ENCODE results near the gene HIGD1B. TPM values are rescaled to one million over a fixed set of nuclear protein-coding genes. Genes with fewer than 3 reads are reported as not detected.
"Not testable (repeated sequence)": the region's sequence is repeated elsewhere in the genome, so short reads cannot be mapped to it uniquely, and the experiment has no call there.

HIGD1B gene
- not detected in 2 replicates for total RNA-seq (2014; rRNA removed)
- polyA plus RNA-seq (2012): not detected

GRCh38 chr17:44847586-44847985 is at the start of gene HIGD1B:
HIGD1B (plus strand) TSS chr17:44847883; CDS start chr17:44848153, 270 bp downstream.
- DNase-seq (ENCODE audit: low read depth): no peak

- no peak for DNase-seq (ENCODE audit: low read depth)
Measured at GRCh38 chr17:44798356-44798755, 49.3 kb upstream of the HIGD1B start.

- DNase-seq (ENCODE audit: low read depth): no peak
Measured at GRCh38 chr17:44801880-44802279, 45.8 kb upstream of the HIGD1B start.

- no peak for DNase-seq (ENCODE audit: low read depth)
Measured at GRCh38 chr17:44804302-44805089, 43.2 kb upstream of the HIGD1B start.

GRCh38 chr17:44807093-44807816 is 40.4 kb upstream of the HIGD1B start:
- DNase-seq (ENCODE audit: low read depth): no peak

- DNase-seq (ENCODE audit: low read depth): peak; percentile 27
Measured at GRCh38 chr17:44807817-44808155, 39.9 kb upstream of the HIGD1B start.

- no peak for DNase-seq (ENCODE audit: low read depth)
Measured at GRCh38 chr17:44808156-44808555, 39.5 kb upstream of the HIGD1B start.

- DNase-seq (ENCODE audit: low read depth): not testable (repeated sequence)
Measured at GRCh38 chr17:44808656-44809388, 38.9 kb upstream of the HIGD1B start.

- DNase-seq (ENCODE audit: low read depth): no peak
Measured at GRCh38 chr17:44812263-44812662, 35.4 kb upstream of the HIGD1B start.

- not testable (repeated sequence) for DNase-seq (ENCODE audit: low read depth)
Measured at GRCh38 chr17:44818508-44818907, 29.2 kb upstream of the HIGD1B start.

GRCh38 chr17:44820631-44821212 is 27.0 kb upstream of the HIGD1B start:
- DNase-seq (ENCODE audit: low read depth): peak; percentile 87

- DNase-seq (ENCODE audit: low read depth): not testable (repeated sequence)
Measured at GRCh38 chr17:44825236-44825635, 22.4 kb upstream of the HIGD1B start.

- no peak for DNase-seq (ENCODE audit: low read depth)
Measured at GRCh38 chr17:44826123-44826790, 21.4 kb upstream of the HIGD1B start.

GRCh38 chr17:44827863-44828262 is 19.8 kb upstream of the HIGD1B start:
- no peak for DNase-seq (ENCODE audit: low read depth)

GRCh38 chr17:44828919-44829522 is 18.7 kb upstream of the HIGD1B start:
- peak; percentile 43 for DNase-seq (ENCODE audit: low read depth)

- peak; percentile 60 for DNase-seq (ENCODE audit: low read depth)
Measured at GRCh38 chr17:44829523-44830358, 17.9 kb upstream of the HIGD1B start, which contains the start of gene GJC1. GJC1 (minus strand) TSS chr17:44830287; CDS start chr17:44805817, 24,470 bp downstream.

GRCh38 chr17:44830359-44831288 is 17.1 kb upstream of the HIGD1B start:
- DNase-seq (ENCODE audit: low read depth): no peak

- no peak for DNase-seq (ENCODE audit: low read depth)
Measured at GRCh38 chr17:44831371-44831770, 16.3 kb upstream of the HIGD1B start.

GRCh38 chr17:44832805-44833204 is 14.9 kb upstream of the HIGD1B start:
- no peak for DNase-seq (ENCODE audit: low read depth)
